GM12878 (cell line): ENCODE data around the gene ROBO1. TPM values are rescaled to one million over a fixed set of nuclear protein-coding genes. Genes with fewer than 3 reads are reported as not detected.

Source experiments
- ATAC-seq: fragments of 200-7000 bp; cut with Tn5 transposase; 3 replicates; pipeline ENCODE4 v1.9.1; 2020; ENCODE audit warnings: mild to moderate bottlenecking, moderate library complexity
- BruUV-seq: library from RNA; stranded (reverse); fragments of 400-500 nt; replicated peaks from 2 replicates; lab custom pipeline; 2021; lab: Mats Ljungman, UMichigan
- CTCF ChIA-PET: fragments of 300-600 bp; sonication (Branson Sonifier 250); formaldehyde crosslinking; extraction: SDS; loops from one replicate; lab custom pipeline; 2021; ENCODE audit warnings: inconsistent platforms; lab: Yijun Ruan, JAX
- POLR2A ChIA-PET: fragments of 350-600 bp; formaldehyde crosslinking; extraction: SDS; loops from one replicate; lab custom pipeline; 2021; ENCODE audit warnings: inconsistent platforms; lab: Charles Lee
- RAD21 ChIA-PET: fragments of 300-600 bp; sonication (Branson Sonifier 250); formaldehyde crosslinking; loops from one replicate; lab custom pipeline; 2023; ENCODE audit warnings: antibody characterized with exemption; ENCODE audit not compliant: unreplicated experiment; lab: Charles Lee
- SMC1A ChIA-PET: fragments of 300-600 bp; sonication (Branson Sonifier 250); formaldehyde crosslinking; loops from one replicate; lab custom pipeline; 2023; ENCODE audit not compliant: unreplicated experiment, uncharacterized antibody; lab: Charles Lee
- DNase-seq: peaks from one replicate; pipeline ENCODE4 v3.0.0-alpha.2; 2011; ENCODE audit warnings: low read depth, low spot score
- FAIRE-seq: peaks from 3 replicates; lab custom pipeline; 2011; peaks lifted over from hg19 to GRCh38; lab: Jason Lieb, UNC
- H2AFZ ChIP-seq: 2 replicates; pipeline ENCODE4 v1.6.0; 2011; ENCODE audit warnings: low read depth, low read length, control low read depth; ENCODE audit not compliant: control insufficient read depth
- H3K27ac ChIP-seq: 2 replicates; pipeline ENCODE4 v1.5.1; 2011; ENCODE audit warnings: control low read depth; ENCODE audit not compliant: control insufficient read depth, insufficient read depth
- H3K27me3 ChIP-seq, 2 experiments: replicated peaks in 1 of 2; 2 replicates each; pipeline versions ENCODE4 v1.6.0 to v1.6.1; 2011; ENCODE audit warnings: low read length in 1 of 2; ENCODE audit not compliant: control insufficient read depth in 2 of 2, insufficient read depth in 2 of 2
- H3K36me3 ChIP-seq, 2 experiments: 2 replicates each; pipeline ENCODE4 v1.5.1; 2011; ENCODE audit warnings: low read length in 1 of 2; ENCODE audit not compliant: control insufficient read depth in 2 of 2, insufficient read depth in 2 of 2
- H3K4me1 ChIP-seq: 2 replicates; pipeline ENCODE4 v1.6.1; 2011; ENCODE audit warnings: mild to moderate bottlenecking, low read length, moderate library complexity, mixed read lengths; ENCODE audit not compliant: control insufficient read depth, insufficient read depth
- H3K4me2 ChIP-seq: 2 replicates; pipeline ENCODE4 v1.6.0; 2011; ENCODE audit warnings: control low read depth; ENCODE audit not compliant: control insufficient read depth, insufficient read depth
- H3K4me3 ChIP-seq: fragments of 200-600 bp; sonication (generic); 2 replicates; pipeline ENCODE4 v1.5.1; 2016
- H3K79me2 ChIP-seq: 2 replicates; pipeline ENCODE4 v1.6.0; 2011; ENCODE audit warnings: low read length; ENCODE audit not compliant: control insufficient read depth, insufficient read depth
- H3K9ac ChIP-seq: 2 replicates; pipeline ENCODE4 v1.8.0; 2011; ENCODE audit warnings: low read length, control low read depth, mixed read lengths; ENCODE audit not compliant: control insufficient read depth, insufficient read depth
- H3K9me3 ChIP-seq: replicated peaks from 3 replicates; pipeline ENCODE4 v1.5.1; 2011; ENCODE audit warnings: mild to moderate bottlenecking, low read length; ENCODE audit not compliant: control insufficient read depth, insufficient read depth
- H4K20me1 ChIP-seq: 2 replicates; pipeline ENCODE4 v1.6.0; 2011; ENCODE audit not compliant: control insufficient read depth, insufficient read depth
- CBX5 ChIP-seq: sonication (generic); IDR thresholded peaks from 2 replicates; pipeline ENCODE4 v1.6.1; 2016; ENCODE audit warnings: low read depth, moderate library complexity, mild to moderate bottlenecking, inconsistent platforms
- CEBPB ChIP-seq, 2 experiments: fragments of 150-350 bp in 1 of 2; IDR thresholded peaks; 2 replicates each; pipeline ENCODE4 v1.6.1; 2012 to 2014; ENCODE audit warnings: low read depth in 2 of 2, low read length in 2 of 2, borderline replicate concordance in 1 of 2, inconsistent platforms in 1 of 2
- HDGF ChIP-seq: fragments of 450-650 bp; IDR thresholded peaks from 2 replicates; pipeline ENCODE4 v1.6.1; 2016; ENCODE audit warnings: antibody characterized with exemption
- MEF2B ChIP-seq: fragments of 450-650 bp; IDR thresholded peaks from 2 replicates; pipeline ENCODE4 v1.6.1; 2018; ENCODE audit warnings: mild to moderate bottlenecking, moderate library complexity; ENCODE audit not compliant: partially characterized antibody, poor library complexity, severe bottlenecking
- NR2C2 ChIP-seq: IDR thresholded peaks from 2 replicates; pipeline ENCODE4 v1.6.1; 2011; ENCODE audit warnings: borderline replicate concordance, low read depth; ENCODE audit not compliant: control insufficient read depth, insufficient read length
- PML ChIP-seq: IDR thresholded peaks from 2 replicates; pipeline ENCODE4 v1.6.1; 2012; ENCODE audit warnings: low read length, inconsistent platforms
- SIX5 ChIP-seq: IDR thresholded peaks from 2 replicates; pipeline ENCODE4 v1.6.1; 2011; ENCODE audit warnings: mild to moderate bottlenecking, low read depth, low read length, moderate library complexity; ENCODE audit not compliant: severe bottlenecking
- ZNF24 ChIP-seq: fragments of 450-650 bp; IDR thresholded peaks from 2 replicates; pipeline ENCODE4 v1.6.1; 2017; ENCODE audit warnings: antibody characterized with exemption, mild to moderate bottlenecking
- WGBS: methylation state at CpG from one replicate; pipeline ENCODE4 v1.1.6; 2016; ENCODE audit warnings: low lambda C conversion rate; ENCODE audit not compliant: insufficient replicate concordance, insufficient coverage; ENCODE audit errors: missing lambda C conversion rate; 5-methylcytosine and 5-hydroxymethylcytosine counted together
- in situ Hi-C: fragments of 300-500 bp; cut with MboI; formaldehyde crosslinking; loops from 9 replicates; pipeline ENCODE4 v1.14.3; 2018; ENCODE audit warnings: mixed read lengths
- intact Hi-C: fragments of 100-400 bp; cut with micrococcal nuclease; formaldehyde crosslinking; loops from one replicate; pipeline ENCODE4 v1.14.2; 2022; ENCODE audit not compliant: unreplicated experiment
- polyA plus RNA-seq, 11 experiments: library from polyadenylated mRNA; depleted of rRNA in 4 of 11; unstranded in 6 of 11; stranded (reverse) in 5 of 11; fragments of >200 nt; fragmentation: Nextera tagmentation in 4 of 11; fragmentation: Illumina TruSeq in 1 of 11; extraction: Ambion mirVana in 4 of 11; extraction: Trizol in 1 of 11; gene quantifications; 1 replicate in 1 of 11; 2 replicates in 10 of 11; pipeline versions ENCODE4 v1.2.1 to v1.2.3, GENCODE V29; 2011 to 2016; ENCODE audit warnings: inconsistent platforms in 2 of 11, missing spikeins in 2 of 11, low read depth in 1 of 11
- total RNA-seq, 4 experiments: library from RNA; depleted of rRNA in 3 of 4; stranded (reverse); fragments of >200 nt in 3 of 4; fragmentation: Illumina TruSeq in 1 of 4; extraction: Trizol in 1 of 4; gene quantifications; 2 replicates each; pipeline versions ENCODE4 v1.2.1 to v1.2.3, GENCODE V29; 2013 to 2021
- TF ChIP-seq, protein P1 (sequence below): fragments of 450-650 bp; IDR thresholded peaks from 2 replicates; pipeline ENCODE4 v1.6.1; 2017; ENCODE audit warnings: low read depth, mild to moderate bottlenecking, moderate library complexity
- TF ChIP-seq, protein P2 (sequence below): fragments of 450-650 bp; IDR thresholded peaks from 2 replicates; pipeline ENCODE4 v1.6.1; 2017; ENCODE audit warnings: mild to moderate bottlenecking, moderate library complexity

Gene ROBO1
- total and polyA plus RNA-seq, 10 of the 15 experiments (the other 5 are each of a cell fraction or from before 2014, with no cell fraction given), result 0.29 to 46.5 (median 1.2) TPM

- intact Hi-C loops, result no loop called here
- H3K4me1 ChIP-seq, result no peaks in the 10 kb centered on the region
- H4K20me1 ChIP-seq, result no peaks in the 10 kb centered on the region
- ChIA-PET SMC1A (interaction anchor here (0.7 to 2.7 kb wide), 14 partner anchors 9 to 72 kb away, joined by 3 to 12 read pairs (median 4); no protein-coding TSS in a partner anchor), POLR2A (interaction anchor here (0.5 to 1.4 kb wide), 6 partner anchors 11 to 78 kb away, joined by 3 to 5 read pairs (median 4); no protein-coding TSS in a partner anchor), CTCF (interaction anchor here (0.5 to 2.7 kb wide), 4 partner anchors 10 to 57 kb away, joined by 3 to 12 read pairs (median 3); no protein-coding TSS in a partner anchor)
- no peak overlapping the region for H3K4me2 ChIP-seq
- H3K27ac ChIP-seq, result no peak overlapping the region
- no peaks in the 10 kb centered on the region for H3K79me2 ChIP-seq
- in situ Hi-C loops, result no loop called here
- H3K9me3 ChIP-seq, result no peaks in the 10 kb centered on the region; the same call in 2 of the 3 replicates
- no peak overlapping the region for H3K9ac ChIP-seq
- 55% methylated on average over 2 of the region's 2 CpGs for WGBS
- no peak overlapping the region for H3K4me3 ChIP-seq
- TF ChIP-seq CBX5 (no peak), NR2C2 (no peak), MEF2B (no peak), CEBPB (IDR thresholded peaks at IDR 0.05; ENCODE audit: borderline replicate concordance in 1 of 2, low read depth in 2 of 2, low read length in 2 of 2) (no peak), PML (no peak), HDGF (no peak), SIX5 (no peak), ZNF24 (no peak)
- TF ChIP-seq, protein P1, sequence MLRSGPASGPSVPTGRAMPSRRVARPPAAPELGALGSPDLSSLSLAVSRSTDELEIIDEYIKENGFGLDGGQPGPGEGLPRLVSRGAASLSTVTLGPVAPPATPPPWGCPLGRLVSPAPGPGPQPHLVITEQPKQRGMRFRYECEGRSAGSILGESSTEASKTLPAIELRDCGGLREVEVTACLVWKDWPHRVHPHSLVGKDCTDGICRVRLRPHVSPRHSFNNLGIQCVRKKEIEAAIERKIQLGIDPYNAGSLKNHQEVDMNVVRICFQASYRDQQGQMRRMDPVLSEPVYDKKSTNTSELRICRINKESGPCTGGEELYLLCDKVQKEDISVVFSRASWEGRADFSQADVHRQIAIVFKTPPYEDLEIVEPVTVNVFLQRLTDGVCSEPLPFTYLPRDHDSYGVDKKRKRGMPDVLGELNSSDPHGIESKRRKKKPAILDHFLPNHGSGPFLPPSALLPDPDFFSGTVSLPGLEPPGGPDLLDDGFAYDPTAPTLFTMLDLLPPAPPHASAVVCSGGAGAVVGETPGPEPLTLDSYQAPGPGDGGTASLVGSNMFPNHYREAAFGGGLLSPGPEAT, result no peak
- TF ChIP-seq, protein P2, sequence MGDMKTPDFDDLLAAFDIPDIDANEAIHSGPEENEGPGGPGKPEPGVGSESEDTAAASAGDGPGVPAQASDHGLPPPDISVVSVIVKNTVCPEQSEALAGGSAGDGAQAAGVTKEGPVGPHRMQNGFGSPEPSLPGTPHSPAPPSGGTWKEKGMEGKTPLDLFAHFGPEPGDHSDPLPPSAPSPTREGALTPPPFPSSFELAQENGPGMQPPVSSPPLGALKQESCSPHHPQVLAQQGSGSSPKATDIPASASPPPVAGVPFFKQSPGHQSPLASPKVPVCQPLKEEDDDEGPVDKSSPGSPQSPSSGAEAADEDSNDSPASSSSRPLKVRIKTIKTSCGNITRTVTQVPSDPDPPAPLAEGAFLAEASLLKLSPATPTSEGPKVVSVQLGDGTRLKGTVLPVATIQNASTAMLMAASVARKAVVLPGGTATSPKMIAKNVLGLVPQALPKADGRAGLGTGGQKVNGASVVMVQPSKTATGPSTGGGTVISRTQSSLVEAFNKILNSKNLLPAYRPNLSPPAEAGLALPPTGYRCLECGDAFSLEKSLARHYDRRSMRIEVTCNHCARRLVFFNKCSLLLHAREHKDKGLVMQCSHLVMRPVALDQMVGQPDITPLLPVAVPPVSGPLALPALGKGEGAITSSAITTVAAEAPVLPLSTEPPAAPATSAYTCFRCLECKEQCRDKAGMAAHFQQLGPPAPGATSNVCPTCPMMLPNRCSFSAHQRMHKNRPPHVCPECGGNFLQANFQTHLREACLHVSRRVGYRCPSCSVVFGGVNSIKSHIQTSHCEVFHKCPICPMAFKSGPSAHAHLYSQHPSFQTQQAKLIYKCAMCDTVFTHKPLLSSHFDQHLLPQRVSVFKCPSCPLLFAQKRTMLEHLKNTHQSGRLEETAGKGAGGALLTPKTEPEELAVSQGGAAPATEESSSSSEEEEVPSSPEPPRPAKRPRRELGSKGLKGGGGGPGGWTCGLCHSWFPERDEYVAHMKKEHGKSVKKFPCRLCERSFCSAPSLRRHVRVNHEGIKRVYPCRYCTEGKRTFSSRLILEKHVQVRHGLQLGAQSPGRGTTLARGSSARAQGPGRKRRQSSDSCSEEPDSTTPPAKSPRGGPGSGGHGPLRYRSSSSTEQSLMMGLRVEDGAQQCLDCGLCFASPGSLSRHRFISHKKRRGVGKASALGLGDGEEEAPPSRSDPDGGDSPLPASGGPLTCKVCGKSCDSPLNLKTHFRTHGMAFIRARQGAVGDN, result no peak
- TF ChIP-seq, all 136 proteins: peak for 0
- ATAC-seq, result peak; percentile 65
- no peaks in the 10 kb centered on the region for H3K36me3 ChIP-seq
- H2AFZ ChIP-seq, result no peak overlapping the region
- RAD21 ChIA-PET, result interaction anchor here (0.7 to 1.7 kb wide), 12 partner anchors 11 to 120 kb away, joined by 3 to 6 read pairs (median 4); no protein-coding TSS in a partner anchor
- H3K27me3 ChIP-seq, result no peaks in the 10 kb centered on the region
- DNase-seq, result no peak
- BruUV-seq, result no TSS peak
- FAIRE-seq, result no peak
Observed at GRCh38 chr3:78941587-78941986, 826.2 kb downstream of the ROBO1 start.
